Renal cortical epithelial cell (primary cell): ENCODE results near the gene CCSER1. TPM values are rescaled to one million over a fixed set of nuclear protein-coding genes. Genes with fewer than 3 reads are reported as not detected.
A peak's percentile ranks its signal among the peaks of the same experiment; 100 is the strongest.
"Not testable (repeated sequence)": the region's sequence is repeated elsewhere in the genome, so short reads cannot be mapped to it uniquely, and the experiment has no call there.

Experiments
- DNase-seq: peaks from one replicate; pipeline ENCODE4 v3.0.0-alpha.2; 2011; ENCODE audit warnings: low read depth
- total RNA-seq: library from RNA; depleted of rRNA; stranded (reverse); fragments of >200 nt; gene quantifications from 2 replicates; pipeline ENCODE4 v1.2.3, GENCODE V29; 2014

The CCSER1 gene
- total RNA-seq, 1 donor from 2014 or later = 2.4 TPM

GRCh38 chr4:91035276-91035675, 908.1 kb downstream of the CCSER1 start:
- no peak for DNase-seq

- no peak for DNase-seq
Observed at GRCh38 chr4:91037951-91038350, 910.8 kb downstream of the CCSER1 start.

- DNase-seq = no peak
Observed at GRCh38 chr4:91057871-91058270, 930.7 kb downstream of the CCSER1 start.

GRCh38 chr4:91058345-91058744, 931.2 kb downstream of the CCSER1 start:
- no peak for DNase-seq

- peak; percentile 77 for DNase-seq
Observed at GRCh38 chr4:91064157-91064853, 937.1 kb downstream of the CCSER1 start.

GRCh38 chr4:91065117-91065516, 937.9 kb downstream of the CCSER1 start:
- no peak for DNase-seq

GRCh38 chr4:91070736-91071135, 943.5 kb downstream of the CCSER1 start:
- DNase-seq = no peak

GRCh38 chr4:91076147-91076546, 949.0 kb downstream of the CCSER1 start:
- DNase-seq = no peak

GRCh38 chr4:91085961-91086360, 958.8 kb downstream of the CCSER1 start:
- no peak for DNase-seq

GRCh38 chr4:91087743-91088142, 960.5 kb downstream of the CCSER1 start:
- DNase-seq = peak; percentile 23

GRCh38 chr4:91089178-91089577, 962.0 kb downstream of the CCSER1 start:
- DNase-seq = no peak

- no peak for DNase-seq
Observed at GRCh38 chr4:91092398-91092980, 965.3 kb downstream of the CCSER1 start.

- not testable (repeated sequence) for DNase-seq
Observed at GRCh38 chr4:91094220-91094619, 967.0 kb downstream of the CCSER1 start.

GRCh38 chr4:91099666-91100065, 972.5 kb downstream of the CCSER1 start:
- no peak for DNase-seq

GRCh38 chr4:91108751-91109150, 981.6 kb downstream of the CCSER1 start:
- DNase-seq = no peak

GRCh38 chr4:91111556-91111955, 984.4 kb downstream of the CCSER1 start:
- DNase-seq = peak; percentile 59

- peak; percentile 53 for DNase-seq
Observed at GRCh38 chr4:91113130-91113706, 986.0 kb downstream of the CCSER1 start.

- no peak for DNase-seq
Observed at GRCh38 chr4:91114386-91114785, 987.2 kb downstream of the CCSER1 start.

- peak; percentile 55 for DNase-seq
Observed at GRCh38 chr4:91116861-91117260, 989.7 kb downstream of the CCSER1 start.

- DNase-seq = no peak
Observed at GRCh38 chr4:91118597-91118996, 991.4 kb downstream of the CCSER1 start.

GRCh38 chr4:91123742-91124141, 996.5 kb downstream of the CCSER1 start:
- no peak for DNase-seq

- no peak for DNase-seq
Observed at GRCh38 chr4:91127192-91127591, 1000.0 kb downstream of the CCSER1 start.

GRCh38 chr4:91127831-91128230, 1000.6 kb downstream of the CCSER1 start:
- DNase-seq = no peak
